NCI-H345 treated with DMSO at 0.1 percent for 48 hours (cell line): ENCODE measurements around the gene EPN2.
"Not testable (repeated sequence)": the region's sequence is repeated elsewhere in the genome, so short reads cannot be mapped to it uniquely, and the experiment has no call there.

Source experiments
- DNase-seq: peaks from one replicate; lab custom pipeline; 2025; ENCODE audit not compliant: unreplicated experiment; lab: John Stamatoyannopoulos, UW

The EPN2 gene

DNA sequence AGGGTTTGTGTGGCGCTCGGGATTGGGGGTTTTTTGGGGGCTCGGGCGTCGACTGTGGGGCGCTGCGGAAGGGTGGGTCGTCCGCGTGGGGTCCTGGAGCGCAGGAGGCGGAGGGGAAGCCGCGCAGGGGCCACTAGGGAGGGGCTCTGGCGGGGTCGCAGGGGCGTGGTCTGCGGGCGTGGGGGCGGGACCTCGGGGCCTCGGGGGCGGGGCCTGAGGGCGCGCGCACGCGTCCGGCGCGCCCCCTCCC lies at the start of gene EPN2:
EPN2 (plus strand) TSS at position 228 of the 250 bp plus-strand sequence. CDS start 45,754 bp downstream, outside the sequence.
- DNase-seq = not testable (repeated sequence)

DNA sequence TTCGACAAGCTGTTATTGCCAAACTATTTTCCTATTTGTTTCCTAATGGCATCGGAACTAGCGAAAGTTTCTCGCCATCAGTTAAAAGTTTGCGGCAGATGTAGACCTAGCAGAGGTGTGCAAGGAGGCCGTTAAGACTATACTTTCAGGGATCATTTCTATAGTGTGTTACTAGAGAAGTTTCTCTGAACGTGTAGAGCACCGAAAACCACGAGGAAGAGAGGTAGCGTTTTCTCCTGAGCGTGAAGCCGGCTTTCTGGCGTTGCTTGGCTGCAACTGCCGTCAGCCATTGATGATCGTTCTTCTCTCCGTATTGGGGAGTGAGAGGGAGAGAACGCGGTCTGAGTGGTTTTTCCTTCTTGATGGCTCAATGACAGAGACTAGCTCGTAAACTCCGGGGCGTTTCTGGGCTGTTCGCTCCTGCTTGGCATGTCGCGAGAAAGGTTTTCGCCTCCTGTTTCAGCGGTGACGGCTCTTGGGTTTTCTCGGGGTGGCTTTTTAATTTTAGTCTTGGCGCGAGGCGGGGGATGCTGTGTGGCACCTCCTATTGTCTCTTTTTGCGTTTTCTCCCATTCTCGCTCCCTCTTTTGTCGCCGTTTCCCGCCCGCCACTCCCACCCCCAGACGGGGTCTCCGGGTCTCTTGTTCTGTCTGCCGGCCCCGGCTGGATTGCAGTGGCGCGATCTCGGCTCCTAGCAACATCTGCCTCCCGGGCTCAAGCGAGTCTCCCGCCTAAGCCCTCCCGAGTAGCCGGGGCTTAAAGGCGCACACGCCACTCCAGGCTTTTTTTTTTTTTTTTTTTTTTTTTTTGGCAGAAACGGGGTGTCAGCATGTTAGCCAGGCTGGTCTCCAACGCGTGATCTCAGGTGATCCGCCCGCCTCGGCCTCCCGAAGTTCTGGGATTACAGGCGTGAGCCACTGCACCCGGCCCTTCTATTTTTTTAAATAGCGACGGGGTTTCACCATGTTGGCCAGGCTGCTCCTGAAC lies 49.0 kb upstream of the EPN2 start:
- not testable (repeated sequence) for DNase-seq

DNA sequence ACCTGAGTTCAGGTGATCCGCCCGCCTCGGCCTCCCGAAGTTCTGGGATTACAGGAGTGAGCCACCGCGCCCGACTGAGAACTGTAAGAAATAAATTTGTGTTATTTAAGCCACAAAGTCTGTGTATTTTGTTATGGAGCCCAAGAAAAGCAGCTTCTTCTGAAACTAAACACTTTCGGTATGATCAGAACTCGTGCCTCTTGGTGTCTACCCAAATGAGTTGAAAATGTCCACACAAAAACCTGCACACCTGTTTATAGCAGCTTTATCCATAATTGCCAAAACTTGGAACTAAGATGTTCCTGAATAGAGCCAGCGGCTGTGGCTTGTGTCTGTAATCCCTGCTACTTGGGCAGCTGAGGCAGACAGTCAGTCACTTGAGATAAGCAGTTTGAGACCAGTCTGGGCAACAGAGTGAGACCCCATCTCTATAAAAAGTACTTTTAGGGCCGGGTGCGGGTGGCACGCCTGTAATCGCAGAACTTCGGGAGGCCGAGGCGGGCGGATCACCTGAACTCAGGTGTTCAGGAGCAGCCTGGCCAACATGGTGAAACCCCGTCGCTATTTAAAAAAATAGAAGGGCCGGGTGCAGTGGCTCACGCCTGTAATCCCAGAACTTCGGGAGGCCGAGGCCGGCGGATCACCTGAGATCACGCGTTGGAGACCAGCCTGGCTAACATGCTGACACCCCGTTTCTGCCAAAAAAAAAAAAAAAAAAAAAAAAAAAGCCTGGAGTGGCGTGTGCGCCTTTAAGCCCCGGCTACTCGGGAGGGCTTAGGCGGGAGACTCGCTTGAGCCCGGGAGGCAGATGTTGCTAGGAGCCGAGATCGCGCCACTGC lies 48.1 kb upstream of the EPN2 start:
- not testable (repeated sequence) for DNase-seq

DNA sequence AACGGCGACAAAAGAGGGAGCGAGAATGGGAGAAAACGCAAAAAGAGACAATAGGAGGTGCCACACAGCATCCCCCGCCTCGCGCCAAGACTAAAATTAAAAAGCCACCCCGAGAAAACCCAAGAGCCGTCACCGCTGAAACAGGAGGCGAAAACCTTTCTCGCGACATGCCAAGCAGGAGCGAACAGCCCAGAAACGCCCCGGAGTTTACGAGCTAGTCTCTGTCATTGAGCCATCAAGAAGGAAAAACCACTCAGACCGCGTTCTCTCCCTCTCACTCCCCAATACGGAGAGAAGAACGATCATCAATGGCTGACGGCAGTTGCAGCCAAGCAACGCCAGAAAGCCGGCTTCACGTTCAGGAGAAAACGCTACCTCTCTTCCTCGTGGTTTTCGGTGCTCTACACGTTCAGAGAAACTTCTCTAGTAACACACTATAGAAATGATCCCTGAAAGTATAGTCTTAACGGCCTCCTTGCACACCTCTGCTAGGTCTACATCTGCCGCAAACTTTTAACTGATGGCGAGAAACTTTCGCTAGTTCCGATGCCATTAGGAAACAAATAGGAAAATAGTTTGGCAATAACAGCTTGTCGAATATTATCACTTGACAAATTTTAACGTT lies 47.3 kb upstream of the EPN2 start:
- DNase-seq = not testable (repeated sequence)

DNA sequence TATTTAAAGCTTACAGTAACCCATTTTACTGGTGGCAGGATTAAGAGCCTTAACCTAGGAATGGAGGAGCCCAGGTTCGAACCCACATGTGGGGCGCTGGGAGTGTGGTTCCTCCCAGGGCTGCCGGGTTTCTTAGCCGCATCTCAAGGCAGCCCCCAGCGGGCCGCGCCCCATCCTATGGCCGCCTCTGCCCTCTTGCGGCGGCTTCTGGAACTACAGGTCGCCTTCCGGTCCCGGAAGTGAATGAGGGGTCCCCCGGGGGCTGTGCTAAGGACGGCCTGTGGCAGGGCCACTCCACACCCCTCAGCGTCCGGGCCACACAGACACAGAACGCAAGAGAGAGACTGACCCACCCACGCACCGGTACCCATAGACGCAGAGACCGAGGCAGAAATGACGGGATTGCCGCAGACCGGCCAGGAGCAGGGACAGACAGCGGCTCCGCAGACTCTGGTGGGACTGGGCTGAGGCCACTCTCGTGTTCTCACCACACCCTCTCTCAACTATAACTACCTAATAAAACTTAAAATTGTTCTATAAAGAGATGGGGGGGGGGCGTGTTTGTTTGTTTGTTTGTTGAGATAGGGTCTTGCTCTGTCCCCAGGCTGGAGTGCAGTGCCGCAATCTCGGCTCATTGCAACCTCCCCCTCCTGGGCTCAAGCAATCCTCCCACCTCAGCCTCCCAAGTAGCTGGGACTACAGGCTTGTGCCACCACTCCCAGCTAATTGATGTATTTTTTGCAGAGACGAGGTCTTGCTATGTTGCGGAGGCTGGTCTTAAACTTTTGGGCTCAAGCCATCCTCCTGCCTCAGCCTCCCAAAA lies 40.6 kb upstream of the EPN2 start:
- not testable (repeated sequence) for DNase-seq

DNA sequence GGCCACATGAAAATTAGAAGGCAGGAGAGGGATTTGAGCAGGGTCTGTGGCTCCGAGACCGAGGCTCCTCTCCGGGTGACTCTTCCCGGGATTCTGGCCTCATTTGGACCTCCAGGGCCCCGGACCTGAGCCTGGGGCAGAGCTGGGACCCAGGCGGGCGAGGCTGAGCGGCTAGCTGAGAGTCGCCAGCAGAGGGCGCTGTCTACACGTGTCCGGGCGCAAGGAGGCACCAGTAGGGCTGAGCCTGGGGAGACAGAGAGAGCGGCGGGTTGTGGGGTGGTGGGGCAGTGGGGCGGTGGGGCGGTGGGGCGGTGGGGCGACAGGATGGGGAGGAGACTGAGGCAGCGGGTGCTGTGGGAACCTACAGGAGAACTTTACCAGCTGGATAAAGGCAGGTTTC lies 34.7 kb upstream of the EPN2 start:
- not testable (repeated sequence) for DNase-seq

DNA sequence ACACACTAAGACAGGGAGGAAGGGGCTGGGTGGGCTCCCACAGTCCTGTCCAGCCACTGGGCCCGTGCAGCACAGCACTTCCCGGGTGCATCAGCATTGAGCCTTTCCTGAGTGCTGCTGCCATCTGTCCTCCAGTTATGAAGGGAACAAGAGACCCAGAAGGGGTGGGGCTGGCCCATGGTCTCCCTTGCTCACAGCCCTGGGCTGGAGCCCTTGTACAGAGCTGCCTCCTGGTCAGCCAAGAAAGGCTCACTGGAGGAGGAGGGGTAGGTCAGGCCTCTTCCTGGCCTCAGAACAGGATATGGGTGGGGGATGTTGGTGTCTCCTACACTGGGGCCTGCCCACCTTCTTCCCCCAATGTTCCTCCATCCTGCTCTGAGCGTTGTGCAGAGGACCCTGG lies 33.7 kb upstream of the EPN2 start:
- DNase-seq = not testable (repeated sequence)

DNA sequence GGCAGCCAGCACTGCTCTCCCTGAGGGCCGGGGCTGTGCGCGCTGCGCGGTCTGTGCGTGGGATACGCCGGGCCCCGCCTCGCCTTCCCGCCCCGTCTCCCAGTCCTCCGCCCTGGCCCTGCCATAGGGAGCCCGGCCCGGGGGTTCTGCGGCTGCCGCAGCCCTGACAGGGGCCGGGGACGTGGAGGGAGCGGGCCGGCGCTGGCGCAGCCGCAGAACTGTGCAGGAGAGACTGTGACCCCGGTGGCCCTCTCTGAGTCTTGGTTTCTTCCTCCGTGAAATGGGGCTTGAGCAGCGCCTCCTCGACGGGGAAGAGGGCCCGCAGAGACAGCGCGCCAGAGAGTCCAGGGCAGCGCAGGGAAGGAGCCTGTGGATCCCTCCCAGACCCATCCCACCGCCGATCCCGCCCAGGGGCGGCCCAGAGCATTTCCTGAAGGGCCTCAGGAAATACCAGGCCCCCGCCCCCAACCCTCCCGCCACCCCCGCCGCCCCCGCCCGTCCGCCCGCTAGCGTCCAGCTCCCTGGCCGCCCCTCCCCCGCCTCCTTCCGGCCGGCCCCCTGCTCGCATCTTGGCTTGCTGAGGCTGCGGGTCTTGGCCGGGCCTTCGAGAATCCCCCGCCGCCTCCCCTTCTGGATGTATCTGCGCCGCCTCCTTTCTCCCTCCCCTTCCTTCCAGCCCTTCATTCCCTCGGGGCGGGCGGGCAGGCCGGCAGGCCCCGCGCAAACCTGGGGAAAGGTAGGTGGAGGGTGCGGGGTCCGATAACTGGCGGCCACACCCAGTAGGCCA lies 21.9 kb upstream of the EPN2 start:
- DNase-seq = not testable (repeated sequence)

DNA sequence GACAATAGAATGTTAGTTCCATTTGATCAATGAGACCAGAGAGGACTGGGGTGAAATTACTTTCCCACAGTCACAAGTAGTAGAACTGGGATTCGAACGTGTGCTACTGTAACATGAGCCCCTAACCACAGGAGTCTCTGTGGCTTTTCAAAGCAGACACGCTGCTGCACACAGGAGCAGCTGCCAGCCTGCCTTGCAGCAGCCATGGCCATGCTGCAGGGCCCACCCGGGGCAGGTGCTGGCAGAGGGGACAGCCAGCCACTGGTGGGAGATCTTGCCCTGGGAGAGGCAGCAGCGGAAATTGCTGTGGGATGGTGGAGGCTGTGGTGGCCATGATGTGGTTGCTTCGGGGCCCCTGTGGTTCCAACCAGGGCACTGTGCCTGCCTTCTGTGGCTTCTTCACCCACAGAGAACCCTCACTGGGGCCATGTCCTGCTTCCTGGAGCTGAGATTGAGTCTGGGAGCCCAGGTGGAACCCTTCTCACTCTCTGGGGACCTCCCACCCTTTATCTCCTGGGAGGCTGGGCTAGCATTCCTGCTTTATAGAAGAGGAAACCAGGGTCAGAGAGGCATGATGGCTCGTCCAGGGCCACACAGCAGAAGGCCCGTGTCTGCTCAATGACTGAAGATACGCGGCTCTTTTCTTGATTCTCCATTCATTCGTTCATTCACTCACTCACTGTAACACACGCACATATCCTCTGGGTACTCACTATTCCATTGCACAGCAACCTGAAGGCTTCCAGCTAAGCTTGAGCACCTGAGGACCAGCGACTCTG lies 20.8 kb upstream of the EPN2 start:
- DNase-seq = not testable (repeated sequence)

DNA sequence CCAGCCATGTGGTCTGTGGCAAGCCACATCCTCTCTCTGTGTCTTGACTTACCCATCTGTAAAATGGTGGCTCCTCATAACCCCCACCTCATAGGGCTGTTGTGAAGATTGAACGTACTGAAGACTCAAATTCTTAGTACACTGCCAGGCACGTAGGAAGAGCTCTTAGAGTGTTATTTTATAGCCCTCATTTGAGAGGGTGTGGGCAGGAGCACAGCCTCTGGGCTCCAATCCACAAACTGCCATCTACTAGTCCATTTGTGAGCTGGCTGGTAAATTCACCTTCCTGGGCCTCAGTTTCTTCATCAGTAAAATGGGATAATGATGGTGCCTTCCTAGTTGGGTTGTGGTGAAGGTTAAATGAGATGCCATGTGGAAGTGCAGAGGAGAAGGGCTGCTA lies 18.3 kb upstream of the EPN2 start:
- not testable (repeated sequence) for DNase-seq

DNA sequence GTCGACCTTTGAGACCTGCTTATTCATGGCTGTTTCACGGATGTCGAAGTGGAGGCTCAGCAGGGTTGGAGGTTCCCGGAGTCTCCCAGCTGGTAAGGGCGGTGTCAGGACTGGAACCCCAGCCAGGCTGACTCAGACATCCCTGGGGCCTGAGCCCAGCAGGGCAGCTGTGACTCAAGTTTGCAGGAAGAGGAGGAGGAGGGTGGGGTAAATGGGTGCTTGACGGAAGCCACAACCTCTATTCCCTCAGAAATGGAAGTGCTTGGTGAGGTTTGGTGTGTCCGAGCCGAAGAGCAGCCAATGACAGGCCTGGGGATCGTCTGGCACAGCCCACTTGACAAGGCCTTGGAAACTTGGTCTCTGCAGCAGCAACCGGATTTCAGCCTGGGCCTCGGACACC lies 17.8 kb upstream of the EPN2 start:
- DNase-seq = not testable (repeated sequence)

DNA sequence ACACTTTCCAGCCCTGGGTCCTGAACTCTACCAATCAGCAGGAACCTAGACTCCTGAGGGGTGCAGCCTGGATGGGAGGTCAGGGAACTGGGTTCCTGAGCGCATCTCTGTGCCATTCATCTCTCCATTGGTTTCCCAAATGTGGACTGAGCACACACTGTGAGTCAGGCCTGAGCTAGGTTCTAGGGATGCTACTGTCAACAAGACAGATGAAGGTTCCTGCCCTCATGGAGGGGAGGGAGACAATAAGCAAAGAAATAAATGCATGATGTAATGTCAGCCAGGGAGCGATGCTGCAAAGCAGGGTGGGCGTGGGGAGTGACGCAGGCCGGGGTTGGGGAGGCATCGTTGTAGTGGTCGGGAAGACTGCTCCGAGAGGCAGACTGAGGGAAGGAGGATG lies 17.0 kb upstream of the EPN2 start:
- DNase-seq = not testable (repeated sequence)

DNA sequence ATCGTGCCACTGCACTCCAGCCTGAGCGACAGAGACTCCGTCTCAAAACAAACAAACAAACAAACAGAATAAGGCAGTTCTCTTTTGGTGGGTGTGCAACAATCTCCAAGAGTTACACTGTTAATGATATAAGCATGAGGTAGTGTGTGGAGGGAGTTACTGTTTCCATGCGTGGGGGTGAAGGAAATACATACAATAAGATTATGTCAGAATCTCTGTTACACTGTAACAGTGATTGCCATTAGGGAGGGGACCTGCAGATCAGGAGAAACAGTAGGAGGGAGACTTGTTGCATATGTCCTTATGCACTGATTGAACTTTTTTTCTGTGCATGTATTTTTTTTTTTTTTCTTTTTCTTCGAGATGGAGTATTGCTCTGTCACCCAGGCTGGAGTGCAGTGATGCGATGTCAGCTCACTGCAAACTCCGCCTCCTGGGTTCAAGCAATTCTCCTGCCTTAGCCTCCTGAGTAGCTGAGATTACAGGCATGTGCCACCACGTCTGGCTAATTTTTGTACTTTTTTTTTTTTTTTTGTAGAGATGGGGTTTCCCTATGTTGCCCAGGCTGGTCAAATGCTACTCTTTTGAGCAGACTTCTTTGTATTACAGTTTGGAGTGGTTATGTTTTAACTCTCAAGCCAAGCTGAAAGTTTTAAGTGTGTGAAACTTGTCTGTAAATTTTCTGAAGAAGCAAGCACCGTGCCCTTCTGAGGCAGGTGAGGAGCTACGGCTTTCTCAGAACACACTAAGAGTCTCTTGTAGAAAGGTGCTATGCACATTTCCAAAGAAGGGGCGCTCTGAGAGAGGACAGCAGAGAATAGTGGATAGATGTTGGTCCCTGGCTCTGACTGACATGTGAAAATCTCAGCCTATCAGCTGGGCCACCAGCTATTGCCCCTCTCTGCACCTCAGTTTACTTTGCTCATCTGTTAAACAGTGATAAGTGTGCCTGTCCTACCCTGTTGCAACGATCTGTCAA lies 10.3 kb upstream of the EPN2 start:
- not testable (repeated sequence) for DNase-seq

DNA sequence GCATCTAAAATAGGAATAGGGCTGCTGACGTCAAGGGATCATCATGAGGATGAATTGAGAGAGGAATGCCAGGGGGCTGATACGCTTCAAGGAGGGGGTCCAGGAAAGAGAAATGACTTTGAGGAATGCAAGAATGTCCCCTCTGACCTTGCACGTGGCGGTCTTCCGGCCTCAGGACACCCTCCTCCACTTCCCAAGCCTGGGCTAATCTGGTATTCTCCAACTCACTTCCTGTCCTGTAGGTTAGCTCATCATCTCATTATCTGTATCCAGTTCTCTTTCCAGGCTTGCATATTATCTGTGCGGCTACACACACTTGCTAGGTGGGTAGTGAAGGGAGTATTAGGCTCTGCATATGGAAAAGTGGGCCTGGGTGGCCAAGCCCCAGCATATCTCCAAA lies 2.5 kb upstream of the EPN2 start:
- not testable (repeated sequence) for DNase-seq

DNA sequence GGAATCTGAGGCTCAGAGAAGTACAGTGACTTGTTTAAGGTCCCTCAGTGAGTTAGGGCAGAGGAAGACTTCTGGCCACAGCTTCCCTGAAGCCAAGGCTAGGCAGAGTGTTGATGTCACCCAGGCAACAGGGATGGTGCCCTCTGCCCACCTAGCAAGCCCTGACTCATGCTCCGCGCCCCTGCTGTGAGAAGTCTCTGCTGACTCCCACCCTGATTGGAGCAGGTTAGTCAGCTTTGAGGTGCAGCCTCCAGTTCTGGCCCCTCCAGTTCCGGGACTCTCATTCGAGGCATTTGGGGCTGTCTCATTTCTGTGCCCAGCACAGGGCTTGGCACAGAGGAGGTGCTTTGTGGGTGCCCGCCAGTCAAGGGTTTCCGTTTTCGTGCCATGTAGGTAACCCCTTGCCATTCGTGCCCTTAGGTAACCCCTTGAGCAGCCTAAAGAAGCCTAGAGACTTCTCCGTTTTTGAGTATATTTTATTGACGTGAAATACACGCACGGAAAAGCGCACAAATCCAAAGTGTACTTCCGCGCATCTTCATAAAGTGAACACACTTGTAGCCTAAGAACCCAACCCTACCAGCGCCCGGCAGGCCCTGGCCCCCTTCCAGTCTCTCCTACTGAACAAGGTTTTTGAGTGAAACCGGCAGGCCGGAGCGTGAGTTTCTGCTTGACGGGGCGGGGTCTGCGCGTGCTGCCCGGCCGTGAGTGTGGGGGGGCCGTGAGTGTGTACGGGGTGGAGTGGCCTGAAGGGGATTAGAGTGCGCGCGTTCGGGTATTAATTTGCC lies 621 bp upstream of the EPN2 start:
- not testable (repeated sequence) for DNase-seq

DNA sequence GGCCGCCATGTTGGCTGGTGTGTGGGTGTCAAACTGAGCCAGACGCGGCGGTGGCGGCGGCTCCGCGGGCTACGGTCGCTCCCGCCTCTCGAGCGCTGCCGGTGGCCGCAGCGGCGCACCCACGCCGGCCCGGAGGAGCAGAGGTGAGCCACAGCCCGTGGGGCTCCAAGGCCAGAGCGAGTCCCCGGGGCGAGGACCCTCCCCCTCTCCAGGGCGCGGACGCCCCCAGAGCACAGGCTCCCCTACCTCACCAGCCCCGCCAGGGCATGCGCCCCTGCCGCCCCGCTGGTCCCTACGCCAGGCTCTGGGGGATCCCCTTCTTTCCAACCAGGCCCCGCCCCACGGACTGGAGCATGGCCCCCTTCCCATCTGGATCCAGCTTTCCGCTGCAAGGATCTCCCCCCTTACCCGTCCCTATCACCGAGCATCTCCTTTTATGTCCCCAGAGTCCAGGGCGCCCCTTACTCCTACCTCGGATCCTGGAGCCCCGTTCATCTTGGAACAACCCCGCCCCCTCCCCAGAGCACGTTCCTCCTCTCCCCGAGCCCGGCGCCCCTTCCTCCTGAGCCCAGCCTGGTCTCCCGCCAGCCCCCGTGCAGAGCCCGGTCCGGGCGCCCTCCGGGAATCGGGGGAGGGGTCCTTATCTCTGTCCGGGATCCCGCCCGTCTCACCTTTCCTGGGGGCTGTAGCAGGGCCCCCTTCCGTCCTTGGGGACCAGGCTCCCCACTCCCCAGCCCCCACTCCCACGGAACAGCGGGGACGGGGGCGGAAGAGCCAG lies 412 bp downstream of the EPN2 start:
- DNase-seq = no peak
